Gastroesophageal sphincter (tissue), 3 donors: ENCODE results near the gene NRXN3.

Experiments used
- EP300 ChIP-seq: sonication (generic); formaldehyde crosslinking; IDR thresholded peaks from one replicate; pipeline ENCODE4 v1.6.1; 2017; ENCODE audit warnings: antibody characterized with exemption, mild to moderate bottlenecking
- POLR2A ChIP-seq, 2 donors: fragments of 450-650 bp; IDR thresholded peaks; one replicate each; pipeline ENCODE4 v1.6.1; 2017; ENCODE audit warnings: antibody characterized with exemption in 2 of 2, mild to moderate bottlenecking in 2 of 2, moderate library complexity in 1 of 2
- POLR2AphosphoS5 ChIP-seq: sonication (generic); formaldehyde crosslinking; IDR thresholded peaks from one replicate; pipeline ENCODE4 v1.6.1; 2017; ENCODE audit warnings: antibody characterized with exemption
- TF ChIP-seq, protein P1 (sequence below), 4 experiments: fragments of 200-600 bp in 2 of 4; fragments of 450-650 bp in 2 of 4; sonication (generic) in 1 of 4; IDR thresholded peaks; one replicate each; pipeline ENCODE4 v1.5.1; 2017 to 2019; ENCODE audit warnings: antibody characterized with exemption in 4 of 4, mild to moderate bottlenecking in 2 of 4, moderate library complexity in 2 of 4

DNA sequence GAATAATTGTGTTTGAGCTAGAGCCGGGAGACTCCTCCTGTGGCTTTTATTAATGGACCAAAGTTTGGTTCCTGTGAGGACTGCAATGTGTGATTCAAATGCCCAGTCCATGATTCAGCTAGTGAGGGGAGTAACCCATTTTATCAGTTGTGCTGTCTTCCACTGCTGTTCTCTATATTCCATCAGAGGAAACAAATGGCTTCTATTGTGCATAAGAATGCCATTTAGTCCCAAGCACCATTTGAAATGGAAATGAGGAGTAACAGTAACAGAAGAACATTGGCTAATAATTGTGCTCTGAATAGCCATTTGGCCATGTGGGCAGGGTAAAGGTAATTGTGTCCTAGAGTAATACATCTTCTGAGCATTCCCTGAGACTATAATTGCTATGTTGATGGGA, 1398.4 kb downstream of the NRXN3 start:
- TF ChIP-seq, protein P1, sequence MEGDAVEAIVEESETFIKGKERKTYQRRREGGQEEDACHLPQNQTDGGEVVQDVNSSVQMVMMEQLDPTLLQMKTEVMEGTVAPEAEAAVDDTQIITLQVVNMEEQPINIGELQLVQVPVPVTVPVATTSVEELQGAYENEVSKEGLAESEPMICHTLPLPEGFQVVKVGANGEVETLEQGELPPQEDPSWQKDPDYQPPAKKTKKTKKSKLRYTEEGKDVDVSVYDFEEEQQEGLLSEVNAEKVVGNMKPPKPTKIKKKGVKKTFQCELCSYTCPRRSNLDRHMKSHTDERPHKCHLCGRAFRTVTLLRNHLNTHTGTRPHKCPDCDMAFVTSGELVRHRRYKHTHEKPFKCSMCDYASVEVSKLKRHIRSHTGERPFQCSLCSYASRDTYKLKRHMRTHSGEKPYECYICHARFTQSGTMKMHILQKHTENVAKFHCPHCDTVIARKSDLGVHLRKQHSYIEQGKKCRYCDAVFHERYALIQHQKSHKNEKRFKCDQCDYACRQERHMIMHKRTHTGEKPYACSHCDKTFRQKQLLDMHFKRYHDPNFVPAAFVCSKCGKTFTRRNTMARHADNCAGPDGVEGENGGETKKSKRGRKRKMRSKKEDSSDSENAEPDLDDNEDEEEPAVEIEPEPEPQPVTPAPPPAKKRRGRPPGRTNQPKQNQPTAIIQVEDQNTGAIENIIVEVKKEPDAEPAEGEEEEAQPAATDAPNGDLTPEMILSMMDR (IDR thresholded peaks at IDR 0.05) = no peak
- TF ChIP-seq POLR2A (IDR thresholded peaks at IDR 0.05) (no peak), POLR2AphosphoS5 (no peak), EP300 (no peak)
